GM06990 (cell line): ENCODE measurements around the gene DBF4B.

Experiments
- DNase-seq: peaks from one replicate; pipeline ENCODE4 v3.0.0-alpha.2; 2011; ENCODE audit not compliant: insufficient read length; ENCODE audit errors: extremely low read depth
- H3K27me3 ChIP-seq: replicated peaks from 2 replicates; pipeline ENCODE4 v1.6.0; 2011; ENCODE audit warnings: low read length; ENCODE audit not compliant: control insufficient read depth, insufficient read depth
- H3K36me3 ChIP-seq: 2 replicates; pipeline ENCODE4 v1.5.1; 2011; ENCODE audit warnings: low read length; ENCODE audit not compliant: control insufficient read depth, insufficient read depth
- H3K4me3 ChIP-seq: replicated peaks from 2 replicates; pipeline ENCODE4 v1.5.1; 2011; ENCODE audit warnings: low read depth, mild to moderate bottlenecking, control low read depth, low read length
- TF ChIP-seq, protein P1 (sequence below): IDR thresholded peaks from 2 replicates; pipeline ENCODE4 v1.5.1; 2011; ENCODE audit warnings: low read length, control low read depth, mild to moderate bottlenecking, inconsistent platforms; ENCODE audit not compliant: insufficient read depth, poor library complexity, severe bottlenecking

The DBF4B gene

DNA sequence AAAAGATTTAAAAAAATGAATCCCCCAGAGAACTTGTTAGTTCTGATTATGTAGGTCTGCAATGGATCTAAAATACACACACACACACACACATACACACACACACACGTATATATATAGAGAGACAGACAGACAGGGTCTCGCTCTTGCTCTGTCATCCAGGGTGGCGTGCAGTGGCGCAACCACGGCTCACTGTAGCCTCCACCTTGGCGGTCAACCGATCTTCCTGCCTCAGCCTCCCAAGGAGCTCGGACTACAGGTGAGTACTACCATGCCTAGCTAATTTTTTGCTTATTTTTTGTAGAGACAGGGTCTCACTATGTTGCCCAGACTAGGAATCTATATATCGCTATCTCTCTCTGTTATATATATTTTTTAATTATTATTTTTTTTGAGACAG lies 88.3 kb downstream of the DBF4B start:
- TF ChIP-seq, protein P1, sequence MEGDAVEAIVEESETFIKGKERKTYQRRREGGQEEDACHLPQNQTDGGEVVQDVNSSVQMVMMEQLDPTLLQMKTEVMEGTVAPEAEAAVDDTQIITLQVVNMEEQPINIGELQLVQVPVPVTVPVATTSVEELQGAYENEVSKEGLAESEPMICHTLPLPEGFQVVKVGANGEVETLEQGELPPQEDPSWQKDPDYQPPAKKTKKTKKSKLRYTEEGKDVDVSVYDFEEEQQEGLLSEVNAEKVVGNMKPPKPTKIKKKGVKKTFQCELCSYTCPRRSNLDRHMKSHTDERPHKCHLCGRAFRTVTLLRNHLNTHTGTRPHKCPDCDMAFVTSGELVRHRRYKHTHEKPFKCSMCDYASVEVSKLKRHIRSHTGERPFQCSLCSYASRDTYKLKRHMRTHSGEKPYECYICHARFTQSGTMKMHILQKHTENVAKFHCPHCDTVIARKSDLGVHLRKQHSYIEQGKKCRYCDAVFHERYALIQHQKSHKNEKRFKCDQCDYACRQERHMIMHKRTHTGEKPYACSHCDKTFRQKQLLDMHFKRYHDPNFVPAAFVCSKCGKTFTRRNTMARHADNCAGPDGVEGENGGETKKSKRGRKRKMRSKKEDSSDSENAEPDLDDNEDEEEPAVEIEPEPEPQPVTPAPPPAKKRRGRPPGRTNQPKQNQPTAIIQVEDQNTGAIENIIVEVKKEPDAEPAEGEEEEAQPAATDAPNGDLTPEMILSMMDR = no peak
- no peaks in the 10 kb centered on the region for H3K27me3 ChIP-seq
- DNase-seq = no peak
- H3K36me3 ChIP-seq = no peaks in the 10 kb centered on the region
- H3K4me3 ChIP-seq = no peak overlapping the region

DNA sequence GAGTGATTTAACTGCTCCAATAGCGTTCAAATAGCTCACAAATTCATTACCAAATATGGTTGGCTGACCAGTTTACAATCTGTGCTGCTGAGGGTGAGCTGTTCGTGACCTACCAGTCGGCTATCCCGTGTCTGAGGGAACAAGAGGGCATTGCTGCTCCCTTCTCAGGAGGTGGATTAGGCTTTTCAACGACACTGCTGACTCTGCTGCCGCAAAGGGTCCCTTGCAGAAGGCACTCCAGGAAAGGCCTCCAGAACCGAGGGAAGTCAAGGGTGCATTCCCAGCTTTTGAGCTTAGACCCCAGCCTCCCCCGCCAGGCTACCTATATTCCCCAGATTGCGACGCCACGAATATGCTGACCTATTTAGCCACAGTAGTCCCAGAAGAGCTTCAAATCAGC lies 89.3 kb downstream of the DBF4B start:
- DNase-seq = no peak
- Histone ChIP-seq H3K36me3 (no peaks in the 10 kb centered on the region), H3K4me3 (no peak overlapping the region), H3K27me3 (no peaks in the 10 kb centered on the region)
- TF ChIP-seq, protein P1 = no peak

DNA sequence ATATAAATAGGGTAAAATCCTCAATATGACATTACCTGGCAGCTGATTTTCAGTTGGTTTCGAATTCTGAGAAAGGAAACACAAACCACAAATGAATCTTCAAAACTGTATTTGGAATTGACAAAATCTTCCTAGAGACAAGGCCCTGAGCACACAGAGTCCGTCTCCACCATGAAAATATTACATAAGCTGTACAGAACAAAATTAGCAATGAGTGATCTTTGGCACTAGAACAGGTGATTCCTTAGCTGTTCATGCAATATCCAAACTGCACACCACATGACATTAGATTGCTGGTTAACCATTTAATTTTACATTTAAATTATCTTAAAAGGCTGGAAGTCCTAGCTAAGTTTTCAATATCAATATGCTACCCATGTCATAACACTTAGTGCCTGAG lies 89.9 kb downstream of the DBF4B start:
- no peak overlapping the region for H3K4me3 ChIP-seq
- no peaks in the 10 kb centered on the region for H3K27me3 ChIP-seq
- TF ChIP-seq, protein P1 = no peak
- no peaks in the 10 kb centered on the region for H3K36me3 ChIP-seq
- no peak for DNase-seq
